Neuronal stem cell (in vitro differentiated cells): ENCODE measurements around the gene UBAC2.

ENCODE experiments used
- DNase-seq: peaks from one replicate; pipeline ENCODE4 v3.0.0-alpha.2; 2013; ENCODE audit warnings: low spot score
- H2AFZ ChIP-seq: one replicate; pipeline ENCODE4 v1.6.1; 2013; ENCODE audit warnings: mild to moderate bottlenecking, low read length, inconsistent platforms
- H2AK5ac ChIP-seq: 2 replicates; pipeline ENCODE4 v1.6.1; 2013; ENCODE audit warnings: low read depth, mild to moderate bottlenecking, inconsistent platforms, low read length, moderate library complexity, mixed read lengths
- H2BK120ac ChIP-seq: 2 replicates; pipeline ENCODE4 v1.6.1; 2013; ENCODE audit warnings: low read depth, mild to moderate bottlenecking, inconsistent platforms, low read length, moderate library complexity, mixed read lengths
- H2BK12ac ChIP-seq: one replicate; pipeline ENCODE4 v1.6.1; 2013; ENCODE audit warnings: low read length, inconsistent platforms
- H2BK15ac ChIP-seq: 2 replicates; pipeline ENCODE4 v1.6.1; 2013; ENCODE audit warnings: mild to moderate bottlenecking, low read length, inconsistent platforms, mixed read lengths
- H2BK5ac ChIP-seq: one replicate; pipeline ENCODE4 v1.6.1; 2013; ENCODE audit warnings: inconsistent platforms, mild to moderate bottlenecking, low read length, moderate library complexity
- H3K14ac ChIP-seq: one replicate; pipeline ENCODE4 v1.6.1; 2013; ENCODE audit warnings: low read length, inconsistent platforms
- H3K18ac ChIP-seq: 2 replicates; pipeline ENCODE4 v1.6.1; 2013; ENCODE audit warnings: low read length, inconsistent platforms
- H3K23ac ChIP-seq: 2 replicates; pipeline ENCODE4 v1.6.1; 2013; ENCODE audit warnings: low read depth, mild to moderate bottlenecking, mixed read lengths, low read length, inconsistent platforms; ENCODE audit not compliant: poor library complexity
- H3K27ac ChIP-seq: replicated peaks from 3 replicates; pipeline ENCODE4 v1.5.1; 2013; ENCODE audit warnings: low read length, inconsistent platforms
- H3K27me3 ChIP-seq, 3 experiments: 2 replicates each; pipeline ENCODE4 v1.6.1; 2013; ENCODE audit warnings: low read length in 3 of 3, mild to moderate bottlenecking in 2 of 3, inconsistent platforms in 1 of 3, low read depth in 1 of 3, mixed read lengths in 1 of 3, moderate library complexity in 1 of 3; ENCODE audit not compliant: control insufficient read depth in 3 of 3, insufficient read depth in 3 of 3
- H3K36me3 ChIP-seq, 2 donors: replicated peaks in 1 of 2; 2 replicates each; pipeline ENCODE4 v1.6.1; 2013; ENCODE audit warnings: low read length in 2 of 2; ENCODE audit not compliant: control insufficient read depth in 2 of 2, insufficient read depth in 2 of 2
- H3K4ac ChIP-seq: 2 replicates; pipeline ENCODE4 v1.6.1; 2013; ENCODE audit warnings: inconsistent platforms, mild to moderate bottlenecking, low read length, moderate library complexity
- H3K4me1 ChIP-seq, 2 donors: 1 replicate in 1 of 2; 2 replicates in 1 of 2; pipeline ENCODE4 v1.6.1; 2013; ENCODE audit warnings: low read length in 2 of 2, low read depth in 1 of 2; ENCODE audit not compliant: control insufficient read depth in 2 of 2, insufficient read depth in 1 of 2
- H3K4me2 ChIP-seq: one replicate; pipeline ENCODE4 v1.6.1; 2013; ENCODE audit warnings: mild to moderate bottlenecking, low read length, inconsistent platforms; ENCODE audit not compliant: insufficient read depth, poor library complexity, severe bottlenecking
- H3K4me3 ChIP-seq, 2 donors: 2 replicates each; pipeline ENCODE4 v1.5.1; 2013; ENCODE audit warnings: low read length in 2 of 2, mild to moderate bottlenecking in 2 of 2, inconsistent platforms in 1 of 2, moderate library complexity in 1 of 2
- H3K79me1 ChIP-seq: one replicate; pipeline ENCODE4 v1.6.1; 2013; ENCODE audit warnings: low read depth, mild to moderate bottlenecking, inconsistent platforms, low read length, moderate library complexity
- H3K9ac ChIP-seq: one replicate; pipeline ENCODE4 v1.6.1; 2013; ENCODE audit warnings: mild to moderate bottlenecking, low read depth, low read length, inconsistent platforms; ENCODE audit not compliant: poor library complexity
- H3K9me3 ChIP-seq, 2 donors: replicated peaks in 1 of 2; 2 replicates each; pipeline versions ENCODE3 to v1.6.1; 2013; ENCODE audit warnings: low read length in 2 of 2, mild to moderate bottlenecking in 2 of 2, inconsistent platforms in 1 of 2, low read depth in 1 of 2, mixed read lengths in 1 of 2, moderate library complexity in 1 of 2; ENCODE audit not compliant: control insufficient read depth in 2 of 2, insufficient read depth in 1 of 2
- H4K8ac ChIP-seq: one replicate; pipeline ENCODE4 v1.6.1; 2013; ENCODE audit warnings: low read depth, mild to moderate bottlenecking, inconsistent platforms, low read length, moderate library complexity
- H4K91ac ChIP-seq: one replicate; pipeline ENCODE4 v1.6.1; 2013; ENCODE audit warnings: low read length, low read depth, mild to moderate bottlenecking, inconsistent platforms; ENCODE audit not compliant: poor library complexity
- WGBS, 2 donors: extraction: QIAGEN DNeasy Blood & Tissue Kit; methylation state at CpG; one replicate each; pipeline ENCODE4 v1.1.7; 2013; ENCODE audit warnings: missing lambda C conversion rate in 2 of 2, mixed read lengths in 1 of 2; ENCODE audit not compliant: insufficient read length in 2 of 2, insufficient replicate concordance in 1 of 2; ENCODE audit errors: extremely low coverage in 2 of 2; 5-methylcytosine and 5-hydroxymethylcytosine counted together

Gene UBAC2

DNA sequence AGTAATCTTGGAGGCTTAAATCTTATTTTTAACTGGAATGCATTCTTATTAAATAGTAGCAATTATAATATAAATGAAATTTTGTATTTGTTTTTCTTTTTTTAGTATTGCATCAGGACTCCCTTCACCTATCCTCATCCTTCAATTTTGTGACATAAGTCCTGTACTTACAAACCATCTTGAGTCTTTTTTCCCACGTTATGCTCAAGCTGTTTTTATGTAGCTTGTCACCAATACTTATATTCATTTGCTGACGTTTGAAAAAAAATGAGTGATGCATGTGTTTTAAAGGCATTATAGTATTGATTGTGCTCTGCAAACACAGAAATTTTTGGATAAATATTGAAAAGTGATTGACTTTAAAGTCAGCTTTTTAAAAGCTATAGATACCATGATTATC is 56.6 kb downstream of the UBAC2 start:
- H3K27me3 ChIP-seq: no peaks in the 10 kb centered on the region
- WGBS, 2 donors: no CpG with 5 or more reads among the region's 2 CpGs
- H2AK5ac ChIP-seq: no peak overlapping the region
- peaks cover 7 to 26% of the 10 kb centered on the region in 2 donors for H3K36me3 ChIP-seq
- H4K91ac ChIP-seq: no peak overlapping the region
- no peak overlapping the region for H2AFZ ChIP-seq
- no peak overlapping the region for H3K9ac ChIP-seq
- no peak overlapping the region for H2BK5ac ChIP-seq
- no peak overlapping the region for H3K4me3 ChIP-seq
- no peak overlapping the region for H4K8ac ChIP-seq
- no peak overlapping the region for H3K27ac ChIP-seq
- no peaks in the 10 kb centered on the region for H3K79me1 ChIP-seq
- no peak overlapping the region for H2BK15ac ChIP-seq
- no peak overlapping the region for H2BK120ac ChIP-seq
- H3K4ac ChIP-seq: no peak overlapping the region
- H3K18ac ChIP-seq: no peak overlapping the region
- H3K14ac ChIP-seq: no peak overlapping the region
- H3K9me3 ChIP-seq: no peaks in the 10 kb centered on the region
- DNase-seq: no peak
- no peak overlapping the region for H3K4me2 ChIP-seq
- H2BK12ac ChIP-seq: no peak overlapping the region
- H3K23ac ChIP-seq: no peak overlapping the region
- peaks cover 0 to 9% of the 10 kb centered on the region in 2 donors for H3K4me1 ChIP-seq

GRCh38 chr13:99258210-99258860 is 57.7 kb downstream of the UBAC2 start, which contains the start of gene GPR18:
TSS of gene GPR18 (minus strand) at chr13:99258379. CDS start at chr13:99255872, 2,507 bp downstream.
- no peak for DNase-seq
- Histone ChIP-seq H3K18ac (no peak within 1 kb of the TSS), H3K14ac (no peak within 1 kb of the TSS), H3K4me2 (no peak within 1 kb of the TSS), H2BK120ac (no peak within 1 kb of the TSS), H3K79me1 (no peaks in the 10 kb centered on the region), H3K9me3 (no peaks in the 10 kb centered on the region), H3K4ac (no peak within 1 kb of the TSS), H2AFZ (no peak within 1 kb of the TSS), H3K23ac (no peak within 1 kb of the TSS), H2BK12ac (no peak within 1 kb of the TSS), H2BK5ac (no peak within 1 kb of the TSS), H3K27ac (no peak within 1 kb of the TSS), H3K36me3 (peaks cover 7 to 24% of the 10 kb centered on the region in 2 donors), H3K4me1 (peaks cover 0 to 9% of the 10 kb centered on the region in 2 donors), H3K9ac (no peak within 1 kb of the TSS), H3K27me3 (no peaks in the 10 kb centered on the region), H2BK15ac (no peak within 1 kb of the TSS), H2AK5ac (no peak within 1 kb of the TSS), H4K91ac (no peak within 1 kb of the TSS), H4K8ac (no peak within 1 kb of the TSS), H3K4me3 (no peak within 1 kb of the TSS)
- no CpG with 5 or more reads among the region's 4 CpGs for WGBS, 2 donors

GRCh38 chr13:99258946-99259345 is 58.3 kb downstream of the UBAC2 start:
- no peak for DNase-seq
- H3K4ac ChIP-seq: no peak overlapping the region
- H3K4me1 ChIP-seq: peaks cover 0 to 9% of the 10 kb centered on the region in 2 donors
- H3K9ac ChIP-seq: no peak overlapping the region
- H2BK120ac ChIP-seq: no peak overlapping the region
- H2AFZ ChIP-seq: no peak overlapping the region
- H3K18ac ChIP-seq: no peak overlapping the region
- H3K27me3 ChIP-seq: no peaks in the 10 kb centered on the region
- no peak overlapping the region for H3K23ac ChIP-seq
- H3K4me2 ChIP-seq: no peak overlapping the region
- no CpG with 5 or more reads among the region's 3 CpGs for WGBS, 2 donors
- peaks cover 8 to 27% of the 10 kb centered on the region in 2 donors for H3K36me3 ChIP-seq
- no peak overlapping the region for H2BK12ac ChIP-seq
- no peak overlapping the region for H2AK5ac ChIP-seq
- no peak overlapping the region for H3K4me3 ChIP-seq
- no peak overlapping the region for H4K8ac ChIP-seq
- no peak overlapping the region for H2BK5ac ChIP-seq
- H2BK15ac ChIP-seq: no peak overlapping the region
- H3K79me1 ChIP-seq: no peaks in the 10 kb centered on the region
- H3K27ac ChIP-seq: no peak overlapping the region
- H3K9me3 ChIP-seq: no peaks in the 10 kb centered on the region
- no peak overlapping the region for H4K91ac ChIP-seq
- H3K14ac ChIP-seq: no peak overlapping the region

GRCh38 chr13:99260216-99260615 is 59.6 kb downstream of the UBAC2 start:
- H3K4me2 ChIP-seq: no peak overlapping the region
- H2BK15ac ChIP-seq: no peak overlapping the region
- no peak overlapping the region for H4K8ac ChIP-seq
- H3K4me3 ChIP-seq: no peak overlapping the region
- no peak overlapping the region for H2AFZ ChIP-seq
- peaks cover 0 to 9% of the 10 kb centered on the region in 2 donors for H3K4me1 ChIP-seq
- H3K4ac ChIP-seq: no peak overlapping the region
- H3K14ac ChIP-seq: no peak overlapping the region
- H3K9me3 ChIP-seq: no peaks in the 10 kb centered on the region
- no peak for DNase-seq
- no peak overlapping the region for H2BK120ac ChIP-seq
- no peak overlapping the region for H3K23ac ChIP-seq
- no peak overlapping the region for H3K27ac ChIP-seq
- H3K9ac ChIP-seq: no peak overlapping the region
- no peak overlapping the region for H2AK5ac ChIP-seq
- no peaks in the 10 kb centered on the region for H3K27me3 ChIP-seq
- H2BK5ac ChIP-seq: no peak overlapping the region
- no peak overlapping the region for H2BK12ac ChIP-seq
- no peak overlapping the region for H3K18ac ChIP-seq
- H3K79me1 ChIP-seq: no peaks in the 10 kb centered on the region
- no peak overlapping the region for H4K91ac ChIP-seq
- peaks cover 5 to 20% of the 10 kb centered on the region in 2 donors for H3K36me3 ChIP-seq
- WGBS, 2 donors: no CpG with 5 or more reads among the region's 5 CpGs
